SK-N-MC (cell line): ENCODE results near the gene GREM1.

ENCODE experiments used
- EZH2 ChIP-seq: fragments of 200-600 bp; sonication (generic); IDR thresholded peaks from one replicate; pipeline ENCODE4 v1.6.1; 2017; ENCODE audit warnings: antibody characterized with exemption
- POLR2AphosphoS5 ChIP-seq: IDR thresholded peaks from 2 replicates; pipeline ENCODE4 v1.6.1; 2012; ENCODE audit warnings: mild to moderate bottlenecking, low read depth, low read length, borderline replicate concordance

GRCh38 chr15:32737304-32737703 lies 19.5 kb downstream of the GREM1 start:
- TF ChIP-seq POLR2AphosphoS5 = no peak
- no peak for TF ChIP-seq EZH2
